Endometrial microvascular endothelial cells (primary cell): ENCODE data around the gene OR51S1. TPM values are rescaled to one million over a fixed set of nuclear protein-coding genes. Genes with fewer than 3 reads are reported as not detected.
"Not testable (repeated sequence)": the region's sequence is repeated elsewhere in the genome, so short reads cannot be mapped to it uniquely, and the experiment has no call there.

Source experiments
- in situ Hi-C: cut with HindIII; loops from 2 replicates; pipeline ENCODE4 v1.10.0; 2017; ENCODE audit warnings: low sequenced_read_pairs, low pct_unique_long_range_greater_than_20kb; ENCODE audit errors: inconsistent ontology term
- total RNA-seq: library from RNA; depleted of rRNA; stranded (reverse); fragments of >200 nt; gene quantifications from one replicate; pipeline ENCODE4 v1.2.3, GENCODE V29; 2015; ENCODE audit errors: inconsistent ontology term

Gene OR51S1, protein sequence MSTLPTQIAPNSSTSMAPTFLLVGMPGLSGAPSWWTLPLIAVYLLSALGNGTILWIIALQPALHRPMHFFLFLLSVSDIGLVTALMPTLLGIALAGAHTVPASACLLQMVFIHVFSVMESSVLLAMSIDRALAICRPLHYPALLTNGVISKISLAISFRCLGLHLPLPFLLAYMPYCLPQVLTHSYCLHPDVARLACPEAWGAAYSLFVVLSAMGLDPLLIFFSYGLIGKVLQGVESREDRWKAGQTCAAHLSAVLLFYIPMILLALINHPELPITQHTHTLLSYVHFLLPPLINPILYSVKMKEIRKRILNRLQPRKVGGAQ
- total RNA-seq, result not detected

DNA sequence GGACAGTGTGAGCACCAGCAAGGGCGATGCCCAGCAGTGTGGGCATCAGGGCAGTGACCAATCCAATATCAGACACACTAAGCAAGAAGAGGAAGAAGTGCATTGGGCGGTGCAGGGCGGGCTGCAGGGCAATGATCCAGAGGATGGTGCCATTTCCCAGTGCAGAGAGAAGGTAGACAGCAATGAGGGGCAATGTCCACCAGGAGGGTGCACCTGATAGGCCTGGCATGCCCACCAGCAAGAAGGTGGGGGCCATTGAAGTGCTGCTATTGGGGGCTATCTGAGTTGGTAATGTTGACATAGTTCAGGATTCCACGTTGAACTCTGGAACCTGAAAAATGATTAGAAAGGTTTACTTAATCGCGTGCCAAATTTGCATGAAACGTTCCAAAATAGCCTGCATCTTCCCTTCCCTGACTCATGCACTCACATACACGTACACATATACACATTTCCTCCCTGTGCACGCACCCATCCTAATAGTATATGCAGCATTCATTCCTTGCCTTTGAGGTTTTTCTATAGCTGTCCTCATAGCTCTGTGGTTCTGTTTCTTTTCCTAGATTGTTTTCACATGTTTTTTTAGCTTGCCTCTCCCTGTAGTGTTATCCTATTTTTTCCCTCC lies at the start of gene OR51S1:
Gene OR51S1, minus strand, starts transcription at position 301 of the 625 bp plus-strand sequence. Its CDS starts 0 bp downstream, at position 301.
- in situ Hi-C loops, result no loop called here

DNA sequence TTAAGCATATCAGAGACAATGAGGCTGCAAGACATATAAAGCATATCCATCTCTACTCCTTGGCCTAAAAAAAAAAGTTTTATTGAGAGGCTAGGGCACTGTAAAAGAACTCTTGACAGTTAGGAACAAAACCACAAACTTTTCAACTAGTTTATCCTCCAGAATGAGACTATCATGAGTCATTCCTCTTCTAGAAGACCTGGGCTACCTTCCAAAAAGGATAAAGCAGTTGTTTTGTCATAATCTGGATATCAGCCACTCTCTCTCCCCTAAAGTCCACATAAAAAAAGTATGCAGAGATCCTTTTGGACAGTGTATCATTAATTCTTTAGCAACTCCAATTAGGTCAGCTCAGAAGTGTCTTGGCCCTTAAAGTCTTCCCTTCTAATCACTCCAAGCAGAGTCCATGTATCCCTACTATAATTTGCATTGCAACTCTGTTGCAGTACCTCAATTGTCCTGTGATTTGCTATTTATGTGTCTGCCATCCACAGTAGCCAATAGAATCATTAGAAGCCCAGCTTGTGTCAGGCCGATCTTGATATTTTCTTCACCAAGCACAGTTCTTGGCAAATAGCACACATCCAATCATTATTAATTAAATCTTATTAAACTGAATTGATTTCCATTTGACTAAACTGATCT lies 43.1 kb upstream of the OR51S1 start:
- in situ Hi-C loops, result no loop called here

DNA sequence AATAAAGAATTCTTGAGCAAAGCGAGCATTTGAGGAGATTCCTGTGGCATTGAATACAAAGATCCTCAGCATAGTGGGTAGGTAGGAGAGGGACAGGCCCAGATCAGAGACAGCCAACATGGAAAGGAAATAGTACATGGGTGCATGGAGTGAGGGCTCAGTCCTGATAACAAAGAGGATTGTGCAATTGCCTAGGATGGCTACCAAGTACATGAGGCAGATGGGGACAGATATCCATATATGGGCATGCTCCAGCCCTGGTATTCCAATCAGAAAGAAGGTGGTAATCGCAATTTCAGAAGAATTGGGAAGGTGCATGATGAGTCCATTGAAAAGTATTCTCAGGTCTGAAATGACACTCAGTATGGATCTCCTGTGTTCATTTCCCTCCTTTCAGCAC lies 41.3 kb upstream of the OR51S1 start:
- in situ Hi-C loops, result no loop called here

DNA sequence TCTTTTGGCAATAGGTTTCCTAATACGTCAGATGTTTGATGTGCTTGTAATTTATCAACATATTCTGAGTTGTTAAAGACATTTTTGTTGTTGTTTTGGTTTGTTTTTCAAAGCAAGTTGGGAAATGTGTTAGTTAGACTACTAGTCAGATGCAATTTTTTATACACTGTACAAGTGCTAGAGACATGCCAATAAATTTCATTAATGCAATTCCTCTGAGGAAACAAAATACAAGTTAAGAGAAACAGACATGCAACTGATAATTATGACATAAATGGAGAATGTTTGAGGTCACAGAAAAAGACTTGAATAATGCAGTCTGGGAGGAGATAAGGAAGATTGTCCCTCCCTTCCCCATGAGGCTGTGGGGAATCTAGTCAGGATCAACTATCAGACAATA lies 38.6 kb upstream of the OR51S1 start:
- in situ Hi-C loops, result no loop called here

DNA sequence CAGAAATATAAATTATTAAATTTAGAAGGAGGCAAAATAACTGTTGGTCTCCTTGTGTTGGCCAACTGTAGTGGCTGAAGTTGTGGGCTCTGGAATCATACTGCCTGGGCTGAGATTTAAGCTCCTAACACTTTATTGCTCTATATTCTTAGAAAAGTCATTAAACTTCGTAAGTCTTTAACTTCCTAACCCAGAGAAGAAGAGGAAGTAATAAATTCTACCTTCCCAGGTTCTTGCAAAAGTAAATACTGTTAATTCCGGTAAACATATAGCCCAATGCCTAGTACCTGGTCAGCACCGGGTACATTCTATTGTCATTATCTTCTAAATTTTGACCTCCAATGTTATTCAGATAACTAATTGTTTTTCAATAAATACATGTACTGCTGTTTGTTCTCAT lies 37.2 kb upstream of the OR51S1 start:
- in situ Hi-C loops, result no loop called here

DNA sequence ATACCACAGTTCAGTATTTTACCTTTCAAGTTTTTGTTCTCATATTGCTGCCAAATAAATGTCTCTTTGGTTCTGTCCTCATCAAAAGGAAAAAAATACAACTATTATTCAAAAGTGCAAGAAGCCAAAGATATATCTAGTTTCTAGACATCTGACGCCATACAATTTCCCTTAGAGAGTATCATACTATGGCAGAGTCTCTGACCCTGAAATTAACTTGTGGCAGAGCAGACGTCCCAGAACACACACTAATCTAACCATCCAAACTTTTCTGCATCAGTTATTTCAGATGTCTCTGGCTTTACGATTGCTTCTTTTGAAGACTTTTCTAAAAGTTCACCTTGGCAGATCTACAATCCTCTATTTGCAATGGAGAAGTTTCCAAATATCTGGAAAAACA lies 35.4 kb upstream of the OR51S1 start:
- in situ Hi-C loops, result no loop called here

DNA sequence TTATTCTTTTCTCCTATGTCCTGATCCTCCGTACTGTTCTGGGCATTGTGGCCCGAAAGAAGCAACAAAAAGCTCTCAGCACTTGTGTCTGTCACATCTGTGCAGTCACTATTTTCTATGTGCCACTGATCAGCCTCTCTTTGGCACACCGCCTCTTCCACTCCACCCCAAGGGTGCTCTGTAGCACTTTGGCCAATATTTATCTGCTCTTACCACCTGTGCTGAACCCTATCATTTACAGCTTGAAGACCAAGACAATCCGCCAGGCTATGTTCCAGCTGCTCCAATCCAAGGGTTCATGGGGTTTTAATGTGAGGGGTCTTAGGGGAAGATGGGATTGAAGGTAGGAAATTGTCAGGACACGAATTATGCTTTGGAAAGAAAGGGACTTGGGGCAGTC lies 33.5 kb upstream of the OR51S1 start:
- in situ Hi-C loops, result no loop called here

DNA sequence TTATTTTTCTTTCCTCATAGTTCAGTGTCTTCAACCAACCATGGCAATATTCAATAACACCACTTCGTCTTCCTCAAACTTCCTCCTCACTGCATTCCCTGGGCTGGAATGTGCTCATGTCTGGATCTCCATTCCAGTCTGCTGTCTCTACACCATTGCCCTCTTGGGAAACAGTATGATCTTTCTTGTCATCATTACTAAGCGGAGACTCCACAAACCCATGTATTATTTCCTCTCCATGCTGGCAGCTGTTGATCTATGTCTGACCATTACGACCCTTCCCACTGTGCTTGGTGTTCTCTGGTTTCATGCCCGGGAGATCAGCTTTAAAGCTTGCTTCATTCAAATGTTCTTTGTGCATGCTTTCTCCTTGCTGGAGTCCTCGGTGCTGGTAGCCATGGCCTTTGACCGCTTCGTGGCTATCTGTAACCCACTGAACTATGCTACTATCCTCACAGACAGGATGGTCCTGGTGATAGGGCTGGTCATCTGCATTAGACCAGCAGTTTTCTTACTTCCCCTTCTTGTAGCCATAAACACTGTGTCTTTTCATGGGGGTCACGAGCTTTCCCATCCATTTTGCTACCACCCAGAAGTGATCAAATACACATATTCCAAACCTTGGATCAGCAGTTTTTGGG lies 33.0 kb upstream of the OR51S1 start, which contains the start of gene OR51T1:
Gene OR51T1, plus strand, starts transcription at position 41 of the 641 bp plus-strand sequence. Its CDS starts 0 bp downstream, at position 41.
- in situ Hi-C loops, result no loop called here

DNA sequence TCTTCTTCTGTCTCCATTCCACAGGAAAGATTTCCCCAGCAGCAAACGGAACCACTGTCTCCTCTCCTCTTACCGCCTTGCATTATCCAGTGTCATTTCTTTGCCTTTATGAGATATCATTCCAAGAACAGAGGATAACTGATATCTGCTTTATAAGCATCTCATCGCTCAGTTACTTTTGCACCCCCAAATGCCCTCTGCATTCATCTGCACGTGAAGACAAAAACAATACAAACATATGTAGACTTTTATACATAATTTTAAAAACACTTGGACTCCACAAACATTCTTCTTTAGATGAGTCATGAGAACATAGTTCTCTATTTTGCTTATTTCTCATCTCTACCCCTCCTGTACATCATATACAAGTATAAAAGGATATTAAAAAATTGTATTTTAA lies 32.2 kb upstream of the OR51S1 start:
- in situ Hi-C loops, result no loop called here

DNA sequence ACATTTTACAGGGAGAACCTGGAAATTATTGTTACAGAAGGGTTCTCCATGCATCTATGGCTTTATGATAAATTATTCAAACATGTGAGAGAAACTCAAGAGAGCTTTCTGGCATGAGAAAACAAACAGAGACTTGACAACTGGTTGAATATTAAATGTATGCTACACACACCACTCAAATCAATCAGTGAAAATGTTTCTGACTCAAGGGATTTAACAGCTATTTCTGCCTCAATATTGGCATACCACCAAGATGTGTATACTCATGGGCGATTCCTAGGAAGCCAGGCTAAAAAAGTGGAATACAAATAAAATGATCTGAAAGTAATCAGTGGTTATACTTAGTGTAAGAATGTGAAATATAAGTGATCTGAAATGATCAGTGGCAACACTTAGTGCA lies 16.8 kb upstream of the OR51S1 start:
- in situ Hi-C loops, result no loop called here

DNA sequence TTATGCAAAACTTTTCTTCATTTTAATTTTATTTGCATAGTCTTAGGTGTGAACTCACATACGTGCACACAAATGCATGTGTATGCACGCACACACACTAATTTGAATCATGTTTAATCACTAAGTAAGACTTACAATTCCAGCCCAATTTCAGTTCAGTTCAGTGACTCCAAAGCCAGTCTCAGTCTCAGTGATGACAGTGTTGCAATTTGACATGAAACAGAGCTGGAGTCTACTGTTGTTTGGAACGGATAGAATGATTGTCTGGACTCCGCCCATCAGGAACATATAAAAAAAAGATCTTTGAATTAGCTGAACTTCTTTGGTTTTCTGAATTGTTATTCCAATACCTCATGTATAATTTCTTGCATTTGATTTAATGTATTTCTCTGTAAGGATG lies 14.9 kb upstream of the OR51S1 start:
- in situ Hi-C loops, result no loop called here

DNA sequence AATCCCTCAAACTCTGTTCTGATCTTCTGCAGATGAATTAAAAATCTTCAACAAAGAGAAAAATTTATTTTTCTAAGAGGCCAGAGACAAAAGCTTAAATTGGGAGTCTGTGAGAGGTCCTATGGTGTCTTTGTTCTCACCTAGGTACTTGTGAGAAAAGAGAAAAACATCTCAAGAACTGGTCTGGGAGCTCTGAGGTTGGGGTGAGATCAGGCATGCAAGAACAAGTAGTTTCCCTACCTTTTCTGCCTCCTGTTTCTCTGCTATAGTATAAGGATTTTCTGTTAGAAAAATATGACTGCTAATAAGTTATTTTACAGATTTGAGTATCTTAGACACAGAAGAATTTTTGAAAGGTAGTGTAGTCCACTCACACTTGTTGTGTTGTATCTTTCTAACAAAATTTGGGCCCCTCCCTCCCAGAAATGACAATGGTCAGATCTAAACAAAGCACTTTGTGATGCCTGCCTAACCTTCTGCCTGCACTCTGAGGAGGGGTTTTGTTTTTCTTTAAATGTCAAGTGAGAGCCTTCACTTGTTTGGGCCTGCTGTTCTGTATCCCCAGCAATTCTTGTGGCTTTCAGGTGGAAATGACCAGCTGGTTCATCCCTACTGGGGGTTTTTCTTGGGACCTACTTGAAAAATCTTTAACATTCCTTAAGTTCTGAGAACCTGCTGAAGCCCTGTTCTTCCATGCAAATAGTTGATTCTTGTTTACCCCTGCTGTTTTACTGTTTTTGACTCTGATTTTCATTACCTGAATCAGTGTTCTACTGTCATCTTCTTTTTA lies 13.6 kb upstream of the OR51S1 start:
- in situ Hi-C loops, result no loop called here

DNA sequence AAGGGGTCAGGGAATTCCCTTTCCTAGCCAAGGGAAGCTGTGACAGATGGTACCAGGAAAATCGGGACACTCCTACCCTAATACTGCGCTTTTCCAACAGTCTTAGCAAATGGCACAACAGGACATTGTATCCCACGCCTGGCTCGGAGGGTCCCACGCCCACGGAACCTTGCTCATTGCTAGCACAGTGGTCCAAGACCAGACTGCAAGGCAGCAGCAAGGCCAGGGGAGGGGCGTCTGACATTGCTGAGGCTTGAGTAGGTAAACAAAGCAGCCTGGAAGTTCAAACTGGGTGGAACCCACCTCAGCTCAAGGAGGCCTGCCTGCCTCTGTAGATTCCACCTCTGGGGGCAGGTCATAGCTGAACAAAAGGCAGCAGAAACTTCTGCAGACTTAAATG lies 5.3 kb upstream of the OR51S1 start:
- in situ Hi-C loops, result not testable (repeated sequence)

DNA sequence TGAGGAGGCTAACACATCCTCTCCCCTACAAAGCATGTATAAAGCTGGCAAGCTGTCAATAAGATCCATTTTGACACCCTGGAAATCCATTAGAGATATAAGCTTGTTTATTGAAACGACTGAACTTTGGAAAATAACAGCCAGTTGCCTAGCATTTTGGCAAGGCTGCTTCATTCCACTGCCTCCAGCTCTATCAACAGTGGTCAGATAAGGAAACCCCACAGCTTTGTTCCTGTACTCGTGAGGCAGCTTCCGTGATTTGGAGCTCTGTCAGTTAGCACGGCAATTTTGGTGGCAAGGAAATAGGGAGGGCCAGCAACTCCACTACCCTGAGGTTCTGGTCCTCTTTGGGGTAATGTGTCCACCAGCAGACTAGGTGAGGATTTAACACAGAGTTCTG lies 2.0 kb upstream of the OR51S1 start:
- in situ Hi-C loops, result no loop called here

DNA sequence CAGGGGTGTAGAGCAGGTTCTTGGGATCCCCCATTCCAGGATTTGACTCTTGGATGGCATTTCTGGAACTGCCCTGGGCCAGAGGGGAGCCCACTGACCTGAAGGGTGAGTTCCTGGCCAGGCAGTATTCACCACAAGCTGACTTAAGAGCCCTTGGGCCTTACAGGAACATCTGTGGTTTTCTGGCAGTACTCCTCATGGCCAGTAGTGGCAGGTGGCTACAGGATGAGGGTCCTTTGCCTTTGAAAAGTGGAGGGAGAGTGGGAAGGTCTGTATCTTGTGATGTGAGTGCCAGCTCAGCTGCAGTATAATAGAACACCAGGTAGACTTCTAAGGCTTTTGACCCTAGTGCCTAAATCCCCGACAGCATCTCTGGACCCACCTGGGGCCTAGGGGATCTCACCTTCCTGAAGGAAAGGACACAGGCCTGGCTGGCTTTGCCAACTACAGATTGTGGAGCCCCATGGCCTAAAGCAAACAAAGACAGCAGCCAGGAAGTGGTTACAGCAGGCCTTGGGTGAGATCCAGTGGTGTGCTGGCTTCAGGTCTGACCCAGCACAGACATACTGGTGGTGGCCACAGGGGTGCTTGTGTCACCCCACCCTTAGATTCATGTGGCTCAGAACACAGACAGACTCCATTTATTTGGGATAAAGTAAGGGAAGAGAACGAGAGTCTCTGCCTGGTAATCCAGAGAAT lies 9.0 kb downstream of the OR51S1 start:
- in situ Hi-C loops, result no loop called here

DNA sequence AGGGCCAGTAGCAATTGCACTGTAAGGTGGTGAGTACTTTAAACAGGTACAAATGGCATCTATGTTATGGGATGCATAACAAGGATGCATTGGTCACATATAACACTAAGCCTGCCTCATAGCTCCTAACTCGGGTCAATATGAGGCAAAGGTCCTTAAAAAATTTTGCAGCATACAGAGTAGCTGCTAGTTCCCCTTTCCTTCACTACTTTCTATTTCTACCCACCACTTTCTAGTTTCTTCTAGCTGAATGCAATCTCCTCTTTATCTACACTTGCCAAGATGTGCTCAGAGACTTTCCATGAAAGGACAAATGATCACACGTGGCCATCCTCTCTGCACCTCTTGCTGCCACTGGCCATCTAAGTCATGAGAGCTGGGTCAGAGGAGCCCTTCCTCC lies 18.1 kb downstream of the OR51S1 start:
- in situ Hi-C loops, result no loop called here

DNA sequence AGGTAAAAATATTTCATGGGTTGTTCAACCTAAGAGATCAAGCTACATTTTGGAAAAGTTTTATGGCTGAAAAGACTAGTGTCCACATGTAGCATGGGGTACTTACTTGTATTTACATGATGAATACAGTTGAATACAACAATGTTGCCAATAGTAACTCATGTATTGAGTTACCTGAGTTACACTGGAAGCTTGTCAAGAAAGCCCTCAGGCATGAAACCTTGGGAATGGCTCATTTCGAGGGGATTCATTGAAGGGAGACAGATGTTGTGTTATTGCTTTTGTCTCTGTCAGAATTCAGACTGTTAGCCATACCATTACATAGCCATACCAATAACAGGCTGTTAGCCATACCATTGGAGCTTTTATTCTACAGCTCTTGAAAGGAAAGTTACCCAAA lies 18.7 kb downstream of the OR51S1 start:
- in situ Hi-C loops, result no loop called here

DNA sequence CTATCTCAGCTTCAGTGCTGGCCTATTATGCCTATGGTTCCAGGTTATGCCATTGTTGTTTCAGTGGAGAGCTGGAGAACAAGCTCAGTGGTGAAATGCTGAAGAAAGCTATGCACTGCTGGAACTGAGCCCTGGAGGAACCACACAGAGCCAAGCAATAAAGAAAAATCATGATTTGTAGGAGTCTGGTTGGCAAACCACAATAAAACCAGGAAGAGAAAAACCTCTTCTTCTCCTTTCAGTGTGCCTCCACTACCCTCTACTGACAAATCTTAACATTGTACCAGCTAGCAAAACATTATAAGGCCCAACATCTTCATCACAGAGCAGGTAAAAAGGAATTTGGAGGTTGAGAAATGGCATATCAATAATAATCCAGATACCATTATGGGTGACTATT lies 22.6 kb downstream of the OR51S1 start:
- in situ Hi-C loops, result no loop called here
